Lower leg skin (tissue), 3 donors: ENCODE data around the gene MRPL21.

Experiments
- POLR2A ChIP-seq, 2 donors: fragments of 450-650 bp; IDR thresholded peaks; one replicate each; pipeline ENCODE4 v1.6.1; 2016 to 2017; ENCODE audit warnings: antibody characterized with exemption in 2 of 2, mild to moderate bottlenecking in 1 of 2, moderate library complexity in 1 of 2
- TF ChIP-seq, protein P1 (sequence below), 3 donors: fragments of 450-650 bp; IDR thresholded peaks; one replicate each; pipeline ENCODE4 v1.5.1; 2016; ENCODE audit warnings: antibody characterized with exemption in 3 of 3, mild to moderate bottlenecking in 3 of 3, moderate library complexity in 2 of 3

- TF ChIP-seq, protein P1, sequence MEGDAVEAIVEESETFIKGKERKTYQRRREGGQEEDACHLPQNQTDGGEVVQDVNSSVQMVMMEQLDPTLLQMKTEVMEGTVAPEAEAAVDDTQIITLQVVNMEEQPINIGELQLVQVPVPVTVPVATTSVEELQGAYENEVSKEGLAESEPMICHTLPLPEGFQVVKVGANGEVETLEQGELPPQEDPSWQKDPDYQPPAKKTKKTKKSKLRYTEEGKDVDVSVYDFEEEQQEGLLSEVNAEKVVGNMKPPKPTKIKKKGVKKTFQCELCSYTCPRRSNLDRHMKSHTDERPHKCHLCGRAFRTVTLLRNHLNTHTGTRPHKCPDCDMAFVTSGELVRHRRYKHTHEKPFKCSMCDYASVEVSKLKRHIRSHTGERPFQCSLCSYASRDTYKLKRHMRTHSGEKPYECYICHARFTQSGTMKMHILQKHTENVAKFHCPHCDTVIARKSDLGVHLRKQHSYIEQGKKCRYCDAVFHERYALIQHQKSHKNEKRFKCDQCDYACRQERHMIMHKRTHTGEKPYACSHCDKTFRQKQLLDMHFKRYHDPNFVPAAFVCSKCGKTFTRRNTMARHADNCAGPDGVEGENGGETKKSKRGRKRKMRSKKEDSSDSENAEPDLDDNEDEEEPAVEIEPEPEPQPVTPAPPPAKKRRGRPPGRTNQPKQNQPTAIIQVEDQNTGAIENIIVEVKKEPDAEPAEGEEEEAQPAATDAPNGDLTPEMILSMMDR (IDR thresholded peaks at IDR 0.05): no peak
- no peak for TF ChIP-seq POLR2A (IDR thresholded peaks at IDR 0.05)
These were observed 2.1 kb upstream of the MRPL21 start for GRCh38 chr11:68905421-68906360.
